Measurements from ENCODE around the gene ZNF140.
A peak's percentile ranks its signal among the peaks of the same experiment; 100 is the strongest.

ZNF140 gene

DNA sequence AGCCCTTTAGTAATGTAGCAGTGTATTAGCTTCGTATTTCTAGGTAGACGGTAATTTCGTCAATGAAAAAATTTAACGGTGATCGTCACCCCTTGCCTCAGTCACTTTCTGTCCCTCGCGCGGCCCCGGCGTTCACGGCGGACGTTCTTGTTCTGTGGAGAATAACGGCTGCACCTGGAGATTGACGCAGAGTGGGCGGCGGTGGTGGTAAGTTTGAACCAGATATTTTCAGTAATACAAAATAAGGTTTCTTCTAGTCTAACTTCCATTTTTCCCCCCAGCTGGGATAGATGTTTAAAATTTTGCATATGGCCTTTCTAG is 50.0 kb downstream of the ZNF140 start:
- peak; percentile 45 for DNase-seq

DNA sequence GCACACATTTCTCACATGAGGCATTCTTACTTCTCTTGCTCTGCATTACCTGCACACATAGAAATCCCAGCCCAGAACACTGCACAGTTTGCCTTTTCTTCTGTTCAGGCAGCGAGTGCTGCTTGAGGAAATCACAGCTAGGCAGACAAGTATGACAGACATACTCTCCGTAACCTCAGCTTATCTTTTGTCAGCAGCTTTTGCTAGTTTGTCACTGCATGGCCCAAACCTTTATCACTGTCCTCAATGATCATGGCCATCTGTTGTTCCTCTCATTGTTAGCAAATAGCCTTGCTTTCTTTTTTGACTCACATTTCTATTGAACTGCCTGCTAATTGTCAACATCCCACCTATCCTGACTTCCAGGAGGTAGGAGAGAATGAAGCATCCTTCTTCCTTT is 55.0 kb downstream of the ZNF140 start:
- no peak for DNase-seq

DNA sequence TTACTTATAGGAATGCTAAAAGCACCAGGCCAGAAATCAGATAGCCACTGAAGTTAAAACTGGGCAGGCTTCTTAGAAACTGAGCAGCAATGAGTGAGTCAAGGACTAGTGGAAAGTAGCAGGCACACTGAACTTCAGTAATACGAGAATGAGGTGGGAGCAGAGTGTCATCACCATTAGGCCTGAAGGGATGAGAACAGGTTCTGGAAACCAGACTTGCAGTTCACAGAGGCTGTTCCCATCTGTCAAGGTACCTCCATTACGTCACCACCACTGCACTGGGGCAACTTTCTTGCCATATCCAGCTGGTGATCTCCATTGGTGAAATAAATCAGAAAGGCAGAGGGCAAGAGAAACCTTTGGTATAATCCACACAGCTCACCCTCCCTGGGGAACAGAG is 65.3 kb downstream of the ZNF140 start:
- DNase-seq, result no peak

DNA sequence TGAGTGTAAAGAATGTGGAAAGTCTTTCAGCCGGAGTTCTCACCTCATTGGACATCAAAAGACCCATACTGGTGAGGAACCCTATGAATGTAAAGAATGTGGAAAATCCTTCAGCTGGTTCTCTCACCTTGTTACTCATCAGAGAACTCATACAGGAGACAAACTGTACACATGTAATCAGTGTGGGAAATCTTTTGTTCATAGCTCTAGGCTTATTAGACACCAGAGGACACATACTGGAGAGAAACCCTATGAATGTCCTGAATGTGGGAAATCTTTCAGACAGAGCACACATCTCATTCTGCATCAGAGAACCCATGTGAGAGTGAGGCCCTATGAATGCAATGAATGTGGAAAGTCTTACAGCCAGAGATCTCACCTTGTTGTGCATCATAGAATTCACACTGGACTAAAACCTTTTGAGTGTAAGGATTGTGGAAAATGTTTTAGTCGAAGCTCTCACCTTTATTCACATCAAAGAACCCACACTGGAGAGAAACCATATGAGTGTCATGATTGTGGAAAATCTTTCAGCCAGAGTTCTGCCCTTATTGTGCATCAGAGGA is 75.5 kb downstream of the ZNF140 start:
- no peak for DNase-seq
